Ureter (tissue), 1 donor: Measurements from ENCODE around the gene LRP1-AS. TPM values are rescaled to one million over a fixed set of nuclear protein-coding genes. Genes with fewer than 3 reads are reported as not detected.

Experiments used
- DNase-seq: peaks from one replicate; pipeline ENCODE4 v3.0.0-alpha.2; 2020; ENCODE audit warnings: low spot score
- total RNA-seq: library from RNA; stranded (reverse); gene quantifications from one replicate; pipeline ENCODE4 v1.2.4, GENCODE V29; 2023
- donor health status: DM: yes; HTN: yes; CAD: no.

Gene LRP1-AS
- total RNA-seq, 1 donor from 2014 or later, result not detected

DNA sequence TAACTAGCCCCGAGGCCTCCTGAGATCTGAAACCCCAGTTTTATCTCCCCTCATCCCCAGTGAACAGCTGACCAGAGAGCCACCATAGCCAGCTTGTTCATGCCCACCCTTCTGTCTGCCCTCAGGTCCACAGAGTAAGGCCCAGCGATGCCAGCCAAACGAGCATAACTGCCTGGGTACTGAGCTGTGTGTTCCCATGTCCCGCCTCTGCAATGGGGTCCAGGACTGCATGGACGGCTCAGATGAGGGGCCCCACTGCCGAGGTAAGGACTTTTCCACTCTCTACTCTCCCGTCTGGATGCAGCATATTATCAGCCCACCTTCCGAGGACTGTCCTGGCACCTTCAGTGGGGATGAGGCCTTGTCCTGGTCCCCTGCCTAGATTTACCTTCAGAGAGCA, 6.2 kb downstream of the LRP1-AS start:
- DNase-seq, result no peak

DNA sequence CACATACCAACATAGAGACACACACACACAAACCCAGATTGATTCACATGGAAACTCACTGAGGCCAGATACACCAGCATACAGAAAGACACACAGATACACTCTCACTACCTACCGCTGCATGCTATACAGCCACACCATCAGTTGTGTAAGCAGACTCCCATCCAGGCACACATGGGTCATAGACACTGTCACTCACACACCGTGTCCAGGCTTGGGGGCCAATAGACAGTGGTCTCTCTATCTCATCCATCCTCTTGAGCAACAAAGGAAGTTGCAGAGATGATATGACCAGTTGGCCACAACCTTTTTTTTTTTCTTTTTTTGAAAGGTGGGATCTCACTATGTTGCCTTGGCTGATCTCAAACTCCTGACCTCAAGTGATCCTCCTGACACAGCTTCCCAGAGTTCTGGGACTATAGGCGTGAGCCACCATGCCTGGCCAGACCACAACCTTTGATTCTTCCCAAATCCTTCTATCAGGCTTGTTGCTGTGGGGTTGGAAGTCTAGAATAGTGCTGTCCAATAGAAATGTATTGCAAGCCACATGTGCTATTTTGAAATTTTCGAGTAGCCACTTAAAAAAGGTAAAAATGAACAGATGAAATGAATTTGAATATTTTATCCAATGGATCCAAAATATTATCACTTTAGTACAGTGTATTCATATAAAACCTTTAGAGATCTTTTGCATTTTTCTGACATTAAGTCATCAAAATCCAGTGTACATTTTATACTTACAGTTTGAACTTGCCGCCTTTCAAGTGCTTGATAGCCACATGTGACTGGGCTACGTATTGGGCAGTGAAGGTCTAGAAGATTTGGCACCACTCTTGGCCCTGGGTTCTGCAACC, 7.4 kb downstream of the LRP1-AS start:
- no peak for DNase-seq

DNA sequence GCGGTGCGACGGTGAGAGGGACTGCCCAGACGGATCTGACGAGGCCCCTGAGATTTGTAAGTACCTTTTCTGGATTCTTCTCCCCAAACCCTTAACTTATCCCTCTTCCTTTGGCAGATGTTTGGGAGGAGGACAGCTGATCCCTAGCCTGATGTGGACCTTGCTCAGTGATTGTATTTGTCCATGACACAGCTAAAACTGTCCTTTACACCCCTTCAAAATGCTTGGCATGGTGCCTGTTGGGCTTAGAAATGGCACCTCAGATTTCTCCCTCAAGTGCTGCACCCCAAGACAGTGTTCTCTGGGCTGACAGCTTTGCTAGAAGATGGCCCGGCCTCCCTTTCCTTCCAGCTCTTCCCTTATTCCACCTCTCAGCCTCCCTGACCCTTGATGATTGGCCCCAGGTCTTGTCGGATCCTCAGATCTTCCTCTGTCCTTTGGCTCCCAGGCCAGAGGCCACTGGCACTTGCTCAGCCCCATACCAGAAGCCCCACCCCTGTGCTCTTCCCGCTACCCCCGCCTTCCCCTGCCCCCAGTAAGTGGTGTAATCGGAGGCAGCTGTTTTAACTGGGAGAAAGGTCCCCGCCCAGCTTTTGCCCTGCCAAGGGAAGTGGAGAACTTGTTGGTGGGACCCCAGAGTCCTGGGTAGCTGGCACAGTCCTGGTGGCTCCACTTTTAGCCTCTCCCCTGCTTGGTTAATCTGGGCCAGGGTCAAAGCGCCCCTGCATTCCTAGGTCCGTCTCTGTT, 8.7 kb downstream of the LRP1-AS start:
- DNase-seq, result peak; percentile 82

DNA sequence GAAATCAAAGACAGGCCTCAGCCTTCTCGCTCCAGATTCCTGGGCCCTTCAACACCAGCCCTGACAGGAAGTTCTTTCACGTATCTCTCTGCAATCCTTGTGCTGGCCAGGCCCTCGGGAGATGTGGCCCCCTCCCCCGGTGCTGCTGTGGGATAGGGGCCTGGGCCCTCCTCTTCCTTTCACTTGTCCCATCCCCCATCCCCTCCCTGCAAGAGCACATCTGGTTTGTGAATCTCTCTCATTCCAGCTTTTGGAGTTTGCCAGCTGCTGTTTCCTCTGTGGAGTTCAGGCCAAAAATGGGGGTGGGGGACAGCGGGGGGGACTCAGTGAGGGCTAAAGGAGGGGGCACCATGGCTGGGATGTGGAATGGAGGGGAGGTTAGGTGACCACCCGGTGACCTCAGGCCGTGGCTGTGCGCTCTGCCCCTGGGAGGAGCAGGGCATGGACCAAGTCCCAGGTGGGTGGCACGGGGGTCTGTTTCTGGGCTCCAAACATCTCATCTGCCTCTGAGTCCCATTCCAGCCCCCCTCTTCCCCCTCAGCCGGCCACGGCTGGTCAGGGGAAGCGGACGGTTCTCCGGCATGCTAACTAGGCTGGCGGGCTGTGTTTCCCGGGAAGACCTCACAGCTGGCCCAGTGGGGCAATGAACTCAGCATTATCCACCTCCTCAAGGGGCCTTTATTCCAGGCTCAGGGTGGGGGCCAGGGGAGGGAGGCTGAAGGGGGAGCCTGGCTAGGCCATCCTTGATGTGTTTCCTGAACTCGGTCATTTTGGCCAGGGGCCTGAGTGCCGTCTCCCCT, 11.7 kb downstream of the LRP1-AS start:
- DNase-seq, result peak; percentile 68

DNA sequence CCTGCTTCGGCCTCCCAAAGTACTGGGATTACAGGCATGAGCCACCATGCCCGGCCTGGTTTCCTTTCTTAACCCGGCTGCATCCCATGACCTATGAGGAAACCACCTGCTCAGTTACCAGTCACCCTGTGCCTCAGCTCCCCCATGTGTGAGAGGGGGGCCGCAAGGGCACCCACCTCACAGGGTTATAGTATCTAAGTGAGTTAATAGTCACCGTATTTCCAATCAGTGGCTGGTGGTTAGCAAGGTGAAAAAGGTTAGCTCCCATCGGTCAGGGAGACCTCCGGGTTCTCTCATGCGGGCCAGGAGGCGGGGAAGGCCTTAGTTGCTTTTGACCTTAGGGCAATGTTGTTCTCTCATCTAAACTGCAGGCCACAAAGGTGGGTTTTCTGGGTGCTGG, 12.5 kb downstream of the LRP1-AS start:
- DNase-seq, result no peak

DNA sequence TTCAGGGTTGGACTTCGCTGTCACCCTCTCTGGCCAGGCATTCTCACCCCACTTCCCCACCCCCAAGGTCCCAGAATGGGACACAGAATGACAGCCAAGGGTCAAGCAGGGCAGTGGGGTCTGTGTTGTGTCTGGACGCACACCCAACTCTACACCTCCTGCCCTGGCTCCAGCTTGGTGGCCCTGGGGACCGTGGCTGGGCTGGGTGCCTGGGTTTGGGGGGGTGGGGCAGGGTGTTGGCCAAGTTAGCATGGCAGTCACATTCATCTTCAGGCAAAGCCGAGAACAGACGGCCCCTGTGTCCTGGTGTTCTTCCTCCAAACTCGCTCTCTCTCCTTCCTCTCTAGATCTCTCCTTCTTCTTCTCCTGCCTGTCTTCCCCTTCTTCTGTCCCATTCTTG, 13.5 kb downstream of the LRP1-AS start:
- DNase-seq, result no peak

DNA sequence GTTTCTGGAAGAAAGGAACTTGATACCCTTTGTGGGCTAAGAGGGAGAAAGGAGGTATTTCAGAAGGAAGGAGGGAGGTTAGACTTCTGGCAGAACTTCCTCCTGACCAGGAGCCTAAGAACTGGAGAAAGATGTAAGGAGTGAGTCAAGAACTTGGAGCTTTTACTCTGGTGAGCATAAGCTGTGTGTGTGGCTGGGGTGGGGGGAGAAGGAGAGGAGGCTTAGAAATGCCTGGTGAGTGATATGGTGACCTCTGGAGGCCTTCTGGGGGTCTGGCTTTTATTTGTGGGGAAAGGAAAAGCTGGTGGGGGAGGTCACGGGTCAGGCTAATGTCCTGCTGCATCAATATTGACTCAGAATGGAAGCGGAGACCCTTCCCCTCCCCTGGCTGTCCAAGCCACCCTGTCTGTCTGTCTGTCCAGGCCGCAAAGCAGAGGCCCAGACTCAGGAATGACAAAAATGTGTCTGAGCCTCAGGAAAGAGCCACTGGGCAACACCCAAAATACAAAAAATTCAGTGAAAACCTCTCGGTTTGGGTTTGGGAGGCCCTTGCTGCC, 14.3 kb downstream of the LRP1-AS start:
- no peak for DNase-seq

DNA sequence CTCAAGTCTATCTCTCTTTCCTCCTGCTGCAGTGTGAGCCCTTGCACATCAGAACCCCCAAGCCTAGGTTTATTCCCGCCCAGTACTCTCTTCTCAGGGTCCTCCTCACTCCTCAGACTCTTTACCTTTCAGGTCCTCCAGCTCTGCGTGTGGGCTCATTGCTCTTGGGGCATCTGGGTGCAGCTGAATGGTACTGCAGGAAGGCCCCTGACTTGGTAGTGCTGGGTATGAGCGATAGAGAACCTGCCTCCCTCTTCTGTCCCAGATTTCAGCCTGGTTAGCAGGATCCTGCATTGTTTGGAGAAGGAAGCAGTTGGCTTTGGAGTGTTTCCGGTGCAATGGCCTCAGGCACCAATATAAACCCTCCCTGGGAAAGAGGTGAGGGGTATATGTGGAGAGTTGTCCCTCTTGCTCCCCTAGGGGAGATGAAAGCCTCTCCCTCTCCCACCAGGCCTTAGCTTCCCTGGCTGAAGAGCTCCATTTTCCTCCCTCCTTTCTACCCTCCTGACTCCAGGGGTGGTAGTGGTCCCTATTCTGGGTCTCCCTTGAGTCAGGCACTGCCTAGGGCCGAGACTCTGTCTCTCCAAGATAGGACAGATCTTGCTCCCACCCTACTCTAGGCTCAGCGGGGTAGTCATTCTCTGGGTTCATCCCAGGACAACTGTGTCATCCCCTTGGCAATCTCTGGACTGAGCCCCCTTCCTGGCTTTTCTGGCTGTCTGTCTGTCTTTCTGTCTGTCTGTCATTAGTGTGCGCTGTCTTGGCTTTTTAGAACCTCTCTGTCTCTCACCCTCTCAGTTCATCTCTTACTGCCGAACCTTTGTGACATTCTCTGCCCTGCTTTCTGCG, 15.3 kb downstream of the LRP1-AS start:
- DNase-seq, result no peak

DNA sequence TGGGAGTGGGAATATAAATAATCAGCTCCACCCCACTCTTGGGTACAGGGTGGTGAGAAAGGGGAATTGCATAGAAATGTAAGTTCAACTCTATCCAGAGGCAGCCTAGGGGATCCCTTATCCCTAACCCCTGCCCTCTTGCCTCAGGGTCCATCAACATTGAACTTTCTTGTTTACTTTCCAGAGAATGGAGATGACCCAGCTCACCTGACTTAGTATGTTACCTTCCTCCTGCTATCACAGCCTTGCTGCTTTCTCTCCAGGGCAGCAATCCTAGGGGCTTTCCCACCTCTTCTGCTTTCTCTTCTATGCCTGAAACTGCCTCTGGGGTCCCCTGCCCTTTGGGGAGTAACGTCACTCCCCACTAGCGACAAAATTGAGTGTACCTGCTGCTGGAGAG, 16.5 kb downstream of the LRP1-AS start:
- no peak for DNase-seq

DNA sequence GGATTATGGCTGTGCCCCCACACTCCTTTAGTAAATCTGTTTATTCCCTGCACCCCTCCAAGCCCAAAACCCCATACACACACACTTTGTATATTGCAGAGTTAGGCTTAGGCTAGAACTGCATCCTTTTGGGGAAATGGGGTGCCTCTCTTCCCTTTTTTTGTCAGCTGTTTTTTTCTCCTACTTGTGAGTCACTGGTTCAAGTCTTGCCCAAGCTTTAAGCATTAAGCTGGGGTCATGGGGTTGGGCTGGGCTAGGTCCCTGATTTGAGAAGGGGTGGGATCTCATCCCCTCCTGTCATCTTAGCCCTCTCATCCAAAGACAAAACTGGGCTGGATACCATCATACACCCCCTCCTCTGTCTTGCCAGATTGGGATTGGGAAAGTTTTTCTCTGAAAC, 17.5 kb downstream of the LRP1-AS start:
- no peak for DNase-seq

DNA sequence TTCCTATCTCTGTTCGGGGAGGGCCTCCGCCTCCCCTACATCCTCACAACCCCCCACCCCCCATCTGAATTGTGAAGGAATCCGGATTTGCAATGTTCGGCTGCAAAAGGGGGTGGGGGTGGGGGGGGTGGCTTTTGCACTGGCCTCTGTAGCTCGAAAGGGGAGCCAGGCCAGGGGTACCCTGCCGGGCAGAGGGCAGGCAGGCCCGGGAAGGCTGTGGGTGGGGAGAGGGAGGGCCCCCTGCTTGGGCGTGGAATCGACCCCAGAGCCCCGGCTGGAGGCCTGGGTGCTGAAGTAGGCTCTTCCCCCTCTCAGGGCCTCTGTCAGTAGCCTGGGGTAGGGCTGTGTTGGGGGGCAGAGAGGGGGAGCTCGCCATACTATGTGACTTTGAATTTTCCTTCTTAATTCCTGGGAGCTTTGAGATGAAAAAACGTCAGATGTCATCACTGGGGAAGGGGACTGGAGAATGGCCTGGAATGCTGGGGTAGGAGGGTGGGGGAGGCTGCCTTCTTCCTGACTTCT, 18.0 kb downstream of the LRP1-AS start:
- DNase-seq, result no peak

DNA sequence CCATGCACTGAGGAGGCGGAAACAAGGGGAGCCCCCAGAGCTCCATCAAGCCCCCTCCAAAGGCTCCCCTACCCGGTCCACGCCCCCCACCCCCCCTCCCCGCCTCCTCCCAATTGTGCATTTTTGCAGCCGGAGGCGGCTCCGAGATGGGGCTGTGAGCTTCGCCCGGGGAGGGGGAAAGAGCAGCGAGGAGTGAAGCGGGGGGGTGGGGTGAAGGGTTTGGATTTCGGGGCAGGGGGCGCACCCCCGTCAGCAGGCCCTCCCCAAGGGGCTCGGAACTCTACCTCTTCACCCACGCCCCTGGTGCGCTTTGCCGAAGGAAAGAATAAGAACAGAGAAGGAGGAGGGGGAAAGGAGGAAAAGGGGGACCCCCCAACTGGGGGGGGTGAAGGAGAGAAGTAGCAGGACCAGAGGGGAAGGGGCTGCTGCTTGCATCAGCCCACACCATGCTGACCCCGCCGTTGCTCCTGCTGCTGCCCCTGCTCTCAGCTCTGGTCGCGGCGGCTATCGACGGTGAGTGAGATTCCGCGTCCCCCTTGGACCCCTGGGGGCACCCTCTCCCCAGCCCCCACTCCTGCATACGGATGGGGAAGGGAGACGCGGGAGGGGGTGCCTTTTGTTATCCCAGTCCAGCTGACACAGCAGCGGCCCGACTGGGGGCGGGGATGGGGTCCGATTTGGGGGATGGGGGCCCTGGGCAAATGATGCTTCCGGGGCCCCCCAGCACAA, 18.7 kb downstream of the LRP1-AS start:
- DNase-seq, result no peak

DNA sequence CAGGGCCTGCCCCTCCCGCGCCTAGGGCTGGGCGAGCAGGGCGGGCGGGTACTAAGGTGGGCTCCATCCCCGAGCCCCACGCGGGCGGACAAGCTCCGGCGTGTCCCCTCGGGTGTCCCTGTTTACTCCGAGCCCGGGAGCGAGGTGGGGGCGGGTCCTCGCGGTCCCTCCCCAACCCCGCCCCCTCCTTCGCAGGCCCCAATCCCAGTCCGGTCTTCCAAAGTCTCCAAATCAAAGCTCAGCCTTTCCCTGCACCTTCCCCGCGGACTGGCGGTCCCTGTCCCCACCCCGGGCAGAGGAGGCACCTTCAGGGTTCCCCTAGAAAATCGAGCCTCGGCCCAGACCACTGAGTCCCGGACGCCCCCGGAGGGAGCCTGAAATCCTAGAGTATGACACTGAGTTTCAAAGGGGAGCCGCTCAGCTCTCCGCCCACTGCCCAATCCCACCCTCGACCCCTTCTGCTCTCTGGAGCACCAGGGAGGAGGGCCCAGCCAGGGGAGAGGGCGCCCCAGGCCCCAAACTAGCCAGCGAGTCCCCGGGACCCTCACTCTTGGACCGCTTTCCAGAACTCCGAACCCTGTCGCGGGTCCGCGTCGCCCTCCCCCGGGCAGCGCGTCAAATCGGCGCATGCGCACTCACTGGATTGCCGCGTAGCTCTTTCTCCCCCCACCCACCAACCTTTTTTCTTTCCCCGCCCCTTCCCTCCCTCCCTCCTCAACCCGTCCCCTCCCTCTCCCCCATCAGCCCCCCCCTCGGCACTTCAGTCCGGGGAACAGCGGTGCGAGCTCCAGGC, 19.5 kb downstream of the LRP1-AS start, which contains the start of gene LRP1:
LRP1 (plus strand) TSS at position 758 of the 793 bp plus-strand sequence. CDS start 482 bp downstream, outside the sequence.
- peak; percentile 84 for DNase-seq

DNA sequence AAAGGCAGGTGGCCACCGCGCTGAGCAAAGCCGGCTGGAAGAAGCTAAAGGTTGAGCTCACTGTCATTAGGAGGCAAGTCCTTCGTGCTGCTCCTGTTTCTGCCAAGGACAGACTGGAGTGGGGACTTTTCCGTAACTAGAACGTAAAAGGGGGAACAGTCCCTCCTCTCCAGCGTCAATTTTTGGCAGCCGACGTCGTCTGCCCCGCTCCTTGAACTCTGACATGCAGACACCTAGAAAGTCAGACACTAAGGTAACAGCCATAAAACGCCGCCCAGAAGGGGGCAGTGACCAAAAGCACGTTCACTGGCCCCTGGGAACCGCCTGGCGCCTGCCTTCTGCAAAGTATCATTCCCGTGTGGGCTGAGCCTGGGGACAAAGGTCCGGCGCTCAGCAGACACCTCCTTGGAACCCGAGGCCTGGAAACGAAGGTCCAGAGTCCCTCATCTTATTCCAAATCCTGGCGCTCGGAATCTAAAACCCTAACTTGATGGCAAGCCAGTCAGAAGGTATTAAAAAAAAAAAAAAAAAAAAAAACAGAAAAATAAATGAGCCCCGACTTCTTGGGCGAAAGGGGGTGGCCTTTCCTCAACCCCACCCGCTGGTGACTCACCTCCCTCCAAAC, 20.2 kb downstream of the LRP1-AS start:
- peak; percentile 82 for DNase-seq

DNA sequence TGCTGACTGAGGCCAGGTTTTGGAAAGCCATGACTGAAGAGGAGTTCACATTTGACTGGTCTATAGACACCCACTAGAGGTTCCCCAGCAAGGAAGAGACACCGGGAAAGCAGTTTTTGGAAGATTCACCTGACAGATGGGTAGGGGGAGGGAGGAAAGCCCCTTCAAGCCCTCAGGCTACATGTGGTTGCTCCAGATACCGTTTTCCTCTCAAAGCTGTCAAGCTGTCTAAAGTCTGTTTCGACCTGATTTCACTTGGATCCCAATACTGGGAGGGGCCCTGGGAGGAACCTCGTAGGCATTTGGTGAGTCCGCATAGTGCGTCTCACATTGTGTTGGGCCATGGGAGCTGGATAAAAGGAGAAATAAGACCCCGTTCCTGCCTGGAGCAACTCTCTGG, 20.9 kb downstream of the LRP1-AS start:
- no peak for DNase-seq

DNA sequence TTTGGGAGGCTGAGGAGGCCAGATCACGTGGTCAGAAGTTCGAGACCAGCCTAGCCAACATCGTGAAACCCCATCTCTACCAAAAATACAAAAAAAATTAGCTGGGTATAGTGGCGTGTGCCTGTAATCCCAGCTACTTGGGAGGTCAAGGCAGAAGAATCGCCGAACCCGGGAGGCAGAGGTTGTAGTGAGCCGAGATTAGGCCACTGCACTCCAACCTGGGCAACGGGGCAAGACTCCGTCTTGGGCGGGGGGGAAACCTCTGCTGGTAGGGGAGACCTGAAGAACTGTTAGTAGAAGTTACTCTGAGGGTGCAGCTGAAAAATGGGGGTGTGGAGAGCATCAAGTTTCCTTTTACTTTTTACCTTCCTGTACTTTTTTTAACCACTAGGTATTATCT, 21.4 kb downstream of the LRP1-AS start:
- no peak for DNase-seq

DNA sequence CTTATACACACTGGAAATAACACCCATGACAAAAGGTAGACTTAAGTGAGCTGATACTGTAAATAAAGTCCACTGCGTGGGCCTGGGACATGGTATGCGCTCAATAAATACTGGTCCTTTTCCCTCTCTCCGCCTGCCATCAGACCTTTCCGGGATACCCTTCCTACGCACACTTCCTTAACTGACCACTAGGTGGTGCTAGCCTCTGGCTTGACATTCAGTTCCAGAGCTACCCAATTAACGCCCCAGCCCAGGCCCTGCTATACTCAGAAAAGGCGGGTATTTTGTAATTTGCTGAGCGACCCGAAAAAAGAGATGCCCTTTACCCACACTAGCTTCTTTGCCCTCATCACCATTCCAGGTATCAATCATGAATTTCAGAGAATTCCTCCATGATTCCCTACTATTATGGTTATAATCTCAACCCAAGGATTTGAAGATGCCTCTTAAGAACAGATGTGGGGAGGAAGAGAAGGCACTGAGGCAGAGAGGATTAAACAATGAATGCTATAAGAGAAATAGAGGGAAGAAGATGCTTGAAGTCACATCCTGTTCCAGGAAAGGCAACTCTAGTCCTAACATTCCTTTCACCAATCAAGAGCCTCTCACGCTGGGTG, 23.1 kb downstream of the LRP1-AS start:
- DNase-seq, result peak; percentile 84

DNA sequence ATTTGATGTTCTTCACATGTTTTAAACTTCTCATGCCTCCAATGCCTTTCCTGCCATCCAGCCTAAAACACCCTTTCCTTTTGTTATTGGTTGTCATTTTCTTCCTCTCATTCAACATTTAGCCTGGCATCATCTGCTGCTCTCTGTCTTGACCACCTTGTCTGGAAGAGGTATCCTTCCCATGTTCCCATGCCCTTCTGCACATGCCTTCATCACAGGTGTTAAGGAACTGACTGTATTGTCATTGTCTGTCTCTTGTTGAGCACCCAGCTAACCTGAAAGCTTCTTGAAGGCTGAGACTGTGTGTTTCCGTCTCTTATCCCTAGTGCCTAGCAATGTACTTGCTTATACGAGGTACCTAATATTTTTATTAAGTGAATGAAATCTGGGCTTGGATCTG, 23.6 kb downstream of the LRP1-AS start:
- no peak for DNase-seq
